Motor neuron (in vitro differentiated cells): Measurements from ENCODE around the gene EXOSC10. TPM values are rescaled to one million over a fixed set of nuclear protein-coding genes. Genes with fewer than 3 reads are reported as not detected.

Experiments used
- ATAC-seq, 8 experiments: fragments of 200-7000 bp; cut with Tn5 transposase; replicated peaks in 6 of 8; 2 replicates each; pipeline ENCODE4 v1.8.0; 2021; ENCODE audit warnings: mild to moderate bottlenecking in 8 of 8, moderate library complexity in 8 of 8
- H3K27ac ChIP-seq, 2 donors: fragments of 250-450 bp; sonication (Bioruptor Pico); 2 replicates each; pipeline ENCODE4 v1.9.0; 2021; ENCODE audit warnings: antibody characterized with exemption in 2 of 2, mild to moderate bottlenecking in 2 of 2, moderate library complexity in 1 of 2
- H3K4me1 ChIP-seq, 2 donors: fragments of 250-450 bp; sonication (Bioruptor Pico); replicated peaks in 1 of 2; 2 replicates each; pipeline ENCODE4 v1.6.1; 2021; ENCODE audit warnings: antibody characterized with exemption in 2 of 2, mild to moderate bottlenecking in 2 of 2, moderate library complexity in 1 of 2
- H3K4me3 ChIP-seq, 5 donors: fragments of 250-450 bp; sonication (Bioruptor Pico); 2 replicates each; pipeline ENCODE4 v1.9.0; 2021; ENCODE audit warnings: antibody characterized with exemption in 5 of 5, mild to moderate bottlenecking in 5 of 5, moderate library complexity in 4 of 5
- WGBS, 10 experiments: fragments of 450-650 bp; shearing (Covaris generic); methylation state at CpG; one replicate each; pipeline ENCODE4 v1.0.0; 2022; 5-methylcytosine and 5-hydroxymethylcytosine counted together
- in situ Hi-C, 9 experiments: fragments of 400-800 bp; cut with MboI; loops; one replicate each; pipeline ENCODE4 v1.15.0; 2021; ENCODE audit warnings: low sequenced_read_pairs in 9 of 9, low pct_unique_long_range_greater_than_20kb in 2 of 9; ENCODE audit not compliant: unreplicated experiment in 9 of 9
- total RNA-seq, 8 experiments: library from RNA; unstranded; fragments of 300-600 nt; gene quantifications; 2 replicates each; pipeline versions ENCODE4 v1.2.3 to v1.2.4, GENCODE V29; 2022

EXOSC10 gene
- total RNA-seq, result 10 to 100 TPM; 39.0 to 88.7 (median 57.9) TPM

DNA sequence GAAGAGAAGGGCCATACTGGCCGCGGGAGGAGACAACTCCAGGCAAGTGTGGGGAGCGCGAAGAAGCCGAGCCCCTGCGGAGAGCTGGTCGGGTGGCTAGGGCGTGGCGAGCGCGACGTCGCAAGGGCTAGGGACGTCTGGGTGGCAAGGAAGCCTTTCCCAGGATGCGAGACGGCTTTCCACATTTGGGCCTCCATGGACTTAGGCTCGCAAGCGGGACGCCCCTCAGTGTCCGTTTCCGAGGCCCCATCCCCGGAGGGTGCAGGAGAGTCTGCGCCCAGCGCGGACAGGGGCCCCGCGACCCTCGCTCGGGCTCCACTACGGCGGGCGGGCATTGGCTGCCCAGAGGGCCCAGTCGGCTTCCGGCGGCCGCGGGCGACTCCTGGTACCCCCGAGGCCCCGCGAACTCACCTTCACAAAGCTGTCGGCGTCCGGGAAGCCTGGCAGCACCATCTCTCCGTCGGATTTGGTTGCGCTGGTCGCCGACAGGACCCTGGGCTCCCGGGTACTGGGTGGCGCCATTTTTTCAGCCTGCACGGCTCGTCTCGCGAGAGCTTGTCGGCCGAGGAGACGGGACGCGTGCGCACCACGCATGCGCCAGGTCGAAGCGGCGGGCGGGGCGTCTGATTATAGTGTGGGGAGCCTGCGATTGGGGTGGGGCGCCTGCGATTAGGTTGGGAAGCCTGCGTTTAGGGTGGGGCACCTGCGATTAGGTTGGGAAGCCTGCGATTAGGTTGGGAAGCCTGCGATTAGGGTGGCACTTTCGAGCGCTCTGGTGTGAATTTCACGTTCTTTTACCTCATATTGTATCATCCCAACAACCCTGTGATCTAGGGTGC, at the start of gene EXOSC10:
TSS of gene EXOSC10 (minus strand) at position 560 of the 839 bp plus-strand sequence. CDS start at position 522, 38 bp downstream.
- Histone ChIP-seq H3K27ac (peak within 1 kb of the TSS; percentile 72 to 91), H3K4me3 (peak within 1 kb of the TSS; percentile 80 to 99 (median 92)), H3K4me1 (peaks cover 8 to 10% of the 10 kb centered on the region in 2 donors)
- 0 to 15% (median 2%) methylated on average over 2 to 48 of the region's 78 CpGs; no CpG with 5 or more reads in 2 of the 10 experiments for WGBS, 10 experiments
- in situ Hi-C loops, result loop anchor here in 1 of 9 experiments (25.0 kb wide), 1 partner anchor 113 kb away; no protein-coding TSS in a partner anchor
- ATAC-seq, result peak; percentile 93 to 98 (median 96)

DNA sequence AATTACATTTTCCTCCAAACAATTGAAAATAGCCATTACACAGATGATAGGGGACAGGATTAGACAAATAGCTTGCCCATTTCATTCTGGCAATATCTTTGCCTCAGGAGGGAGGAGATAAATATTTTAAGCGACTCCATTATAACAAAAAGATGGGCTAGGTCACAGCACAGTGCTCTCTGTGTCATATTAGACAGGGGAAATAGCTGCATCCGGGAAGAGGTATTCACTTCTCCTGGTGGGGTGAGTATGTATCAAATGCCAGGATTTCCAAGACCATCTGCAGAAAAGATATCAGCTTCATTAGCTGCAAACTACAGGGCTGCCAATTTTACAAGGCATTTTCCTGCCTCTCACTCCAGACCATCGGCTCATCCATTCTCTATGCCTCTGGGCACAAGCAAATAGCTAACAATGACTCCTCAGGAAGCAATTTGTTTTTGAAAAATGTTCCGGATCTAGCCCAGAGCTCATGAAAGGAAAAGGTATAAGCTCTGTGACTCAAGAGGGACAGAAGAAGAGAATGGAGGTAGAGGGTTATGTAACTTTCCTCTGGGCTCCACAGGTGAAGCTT, 47.6 kb upstream of the EXOSC10 start:
- H3K27ac ChIP-seq, result no peak overlapping the region
- H3K4me1 ChIP-seq, result no peaks in the 10 kb centered on the region
- no peak for ATAC-seq
- WGBS, 10 experiments, result 33 to 89% (median 71%) methylated on average over 1 to 4 of the region's 4 CpGs; no CpG with 5 or more reads in 1 of the 10 experiments
- no peak overlapping the region for H3K4me3 ChIP-seq
- in situ Hi-C loops, result loop anchor here in 1 of 9 experiments (25.0 kb wide), 1 partner anchor 90 kb away; no protein-coding TSS in a partner anchor

DNA sequence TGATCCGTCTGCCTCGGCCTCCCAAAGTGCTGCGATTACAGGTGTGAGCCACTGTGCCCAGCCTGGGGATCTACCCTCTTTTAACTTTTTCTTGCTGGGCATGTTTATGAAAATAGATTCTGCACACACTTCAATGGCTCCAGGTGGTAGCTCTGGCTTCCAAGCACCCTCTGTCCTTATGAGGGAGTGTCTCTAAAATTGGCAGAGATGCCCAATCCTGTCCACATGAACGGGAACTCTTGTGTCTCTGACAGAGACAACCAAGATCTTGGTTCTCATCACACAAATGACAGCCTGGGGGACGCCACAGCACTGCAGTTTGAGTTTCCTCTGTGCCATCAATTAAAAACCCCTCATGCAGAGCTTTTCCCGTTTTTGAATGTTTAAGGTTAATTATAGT, 46.1 kb upstream of the EXOSC10 start:
- H3K4me3 ChIP-seq, result no peak overlapping the region
- WGBS, 10 experiments, result 43 to 100% (median 94%) methylated on average over 1 to 6 of the region's 6 CpGs; no CpG with 5 or more reads in 2 of the 10 experiments
- no peak overlapping the region for H3K27ac ChIP-seq
- ATAC-seq, result no peak
- in situ Hi-C loops, result loop anchor here in 1 of 9 experiments (25.0 kb wide), 1 partner anchor 92 kb away; no protein-coding TSS in a partner anchor
- no peaks in the 10 kb centered on the region for H3K4me1 ChIP-seq

DNA sequence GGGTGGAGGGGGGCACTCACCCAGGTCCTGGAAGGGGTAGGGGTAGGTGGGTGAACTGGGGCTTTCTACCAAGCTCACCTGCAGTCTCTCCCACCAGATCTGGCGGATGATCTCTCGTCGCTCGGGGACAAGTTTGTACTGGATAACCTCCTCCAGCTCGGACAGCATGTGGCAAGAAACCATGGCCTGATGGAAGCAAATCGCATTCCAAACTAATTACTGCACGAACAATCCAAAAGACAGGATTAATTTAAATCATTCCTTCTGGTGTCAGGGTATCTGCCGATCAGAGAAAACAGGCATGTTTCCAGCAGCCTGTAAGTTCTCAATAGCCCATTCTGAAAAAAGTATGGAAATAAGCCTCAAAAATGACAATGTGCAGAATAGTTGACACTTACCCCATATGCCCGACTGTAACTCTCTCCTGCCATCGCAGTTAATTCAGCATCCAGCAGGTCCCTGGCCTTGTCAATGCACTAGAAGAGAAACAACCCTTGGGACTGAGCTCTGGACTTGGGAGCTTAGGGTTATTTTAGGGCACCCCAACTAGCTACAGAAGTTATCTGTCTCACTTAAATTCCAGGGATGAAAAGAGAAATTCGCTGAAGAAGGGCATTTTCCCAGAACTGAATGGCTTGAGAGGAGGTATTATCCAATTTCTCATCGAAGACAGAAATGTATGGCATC, 45.0 kb upstream of the EXOSC10 start:
- WGBS, 10 experiments, result 0 to 98% (median 60%) methylated on average over 1 to 12 of the region's 12 CpGs; no CpG with 5 or more reads in 1 of the 10 experiments
- Histone ChIP-seq H3K4me1 (no peaks in the 10 kb centered on the region), H3K27ac (no peak overlapping the region), H3K4me3 (no peak overlapping the region)
- in situ Hi-C loops, result loop anchor here in 1 of 9 experiments (25.0 kb wide), 1 partner anchor 93 kb away; no protein-coding TSS in a partner anchor
- no peak for ATAC-seq

DNA sequence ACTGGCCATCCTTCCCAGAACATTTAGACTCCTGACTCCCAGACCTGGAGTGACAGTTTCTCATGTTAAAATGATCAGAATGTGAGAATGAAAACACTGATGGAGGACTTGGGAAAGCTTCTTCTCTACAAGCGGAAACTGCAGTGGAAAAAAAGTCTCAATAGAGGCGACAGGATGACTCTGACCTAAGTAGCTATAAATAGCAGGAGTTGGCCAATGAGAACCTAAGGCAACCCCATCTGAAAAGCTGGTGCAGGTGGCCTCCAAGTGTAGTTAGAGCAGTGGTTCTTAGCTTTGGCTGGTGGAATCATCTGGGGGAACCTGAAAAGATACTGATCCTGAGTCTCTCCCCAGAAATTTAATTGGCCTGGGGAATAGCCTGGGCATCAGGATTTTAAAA, 44.2 kb upstream of the EXOSC10 start:
- in situ Hi-C loops, result loop anchor here in 1 of 9 experiments (25.0 kb wide), 1 partner anchor 93 kb away; no protein-coding TSS in a partner anchor
- ATAC-seq, result no peak
- 86 to 100% (median 92%) methylated on average over 2 of the region's 2 CpGs; no CpG with 5 or more reads in 4 of the 10 experiments for WGBS, 10 experiments
- Histone ChIP-seq H3K4me1 (no peaks in the 10 kb centered on the region), H3K27ac (no peak overlapping the region), H3K4me3 (no peak overlapping the region)

DNA sequence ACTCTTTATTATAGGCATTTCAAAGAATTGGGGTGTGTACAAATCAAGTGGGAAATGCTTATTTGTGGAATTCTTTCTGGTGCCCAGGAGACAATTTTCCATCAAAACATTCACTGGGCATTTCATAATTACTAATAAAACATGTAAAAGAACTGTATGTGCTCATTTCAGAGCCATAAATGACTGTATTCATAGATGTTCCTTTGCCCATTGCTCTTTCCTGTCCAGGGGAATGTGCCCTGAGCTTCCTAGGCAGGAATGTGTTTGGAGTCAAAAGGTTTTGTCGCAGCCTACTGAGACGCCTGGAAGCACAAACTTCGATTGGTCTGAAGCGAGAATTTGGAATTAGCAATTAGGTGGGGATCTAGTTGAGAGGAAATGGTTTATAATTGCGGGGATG, 43.7 kb upstream of the EXOSC10 start:
- H3K4me3 ChIP-seq, result no peak overlapping the region
- H3K27ac ChIP-seq, result no peak overlapping the region
- in situ Hi-C loops, result loop anchor here in 1 of 9 experiments (25.0 kb wide), 1 partner anchor 94 kb away; no protein-coding TSS in a partner anchor
- H3K4me1 ChIP-seq, result no peaks in the 10 kb centered on the region
- ATAC-seq, result no peak
- WGBS, 10 experiments, result 83 to 100% (median 96%) methylated on average over 1 to 5 of the region's 5 CpGs; no CpG with 5 or more reads in 1 of the 10 experiments

DNA sequence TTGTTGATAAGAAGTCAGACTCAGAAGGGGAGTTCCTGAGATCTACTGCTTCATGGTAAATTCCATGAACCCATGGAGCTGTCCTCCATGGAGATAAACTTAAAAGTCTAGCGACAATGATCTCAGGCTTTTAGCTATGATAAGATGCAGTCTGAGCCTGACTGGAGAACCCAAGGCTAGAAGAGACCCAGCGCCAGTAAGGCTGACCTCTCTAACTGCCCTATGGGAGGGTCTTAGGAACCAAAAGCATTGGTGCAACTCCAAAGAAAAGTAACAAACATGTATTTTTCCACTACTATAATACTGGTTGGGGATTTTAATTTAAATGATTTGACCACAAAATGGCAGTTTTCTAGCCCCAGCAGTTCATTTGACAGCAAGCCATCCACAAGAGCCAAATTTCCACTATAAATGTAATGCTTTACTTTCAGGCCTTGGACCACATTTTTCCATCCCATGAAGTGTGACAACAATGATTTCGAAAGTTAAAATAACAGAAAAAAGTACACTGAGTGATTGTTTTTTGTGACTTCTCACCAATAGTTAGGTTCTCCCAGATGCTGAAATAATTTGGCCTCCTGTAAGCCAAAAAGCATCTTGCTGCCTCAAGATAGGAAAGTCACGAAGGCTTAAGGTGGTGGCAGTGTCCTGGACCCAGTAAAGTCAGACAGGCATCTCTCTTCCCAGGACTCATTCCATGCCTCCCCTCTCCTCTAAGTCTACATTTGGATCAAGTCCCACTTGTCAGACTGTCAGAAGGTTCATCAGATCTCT, 43.1 kb upstream of the EXOSC10 start:
- in situ Hi-C loops, result loop anchor here in 1 of 9 experiments (25.0 kb wide), 1 partner anchor 94 kb away; no protein-coding TSS in a partner anchor
- WGBS, 10 experiments, result 84 to 100% (median 100%) methylated on average over 1 to 4 of the region's 4 CpGs; no CpG with 5 or more reads in 3 of the 10 experiments
- no peak overlapping the region for H3K27ac ChIP-seq
- H3K4me3 ChIP-seq, result no peak overlapping the region
- ATAC-seq, result no peak
- no peaks in the 10 kb centered on the region for H3K4me1 ChIP-seq

DNA sequence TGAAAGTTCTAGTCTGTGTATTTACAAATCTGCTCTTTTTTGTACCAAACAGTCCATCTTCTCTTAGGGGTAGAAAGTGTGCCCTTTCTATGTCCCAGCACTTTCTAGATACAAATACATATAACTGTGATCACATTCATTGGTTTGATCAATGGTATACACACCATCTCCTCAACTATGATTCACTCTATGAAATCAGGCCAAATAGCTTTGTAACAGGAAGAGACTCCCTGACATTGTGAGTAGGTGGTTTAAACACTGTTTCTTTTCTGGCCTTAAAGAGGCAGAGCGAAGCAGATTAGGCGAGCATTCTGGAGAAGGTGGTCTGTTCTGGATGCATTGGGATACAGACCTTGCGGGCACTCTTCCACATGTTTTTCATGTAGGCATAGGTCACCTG, 39.3 kb upstream of the EXOSC10 start:
- no peaks in the 10 kb centered on the region for H3K4me1 ChIP-seq
- 67 to 100% (median 86%) methylated on average over 1 to 3 of the region's 3 CpGs; no CpG with 5 or more reads in 3 of the 10 experiments for WGBS, 10 experiments
- no peak overlapping the region for H3K4me3 ChIP-seq
- in situ Hi-C loops, result loop anchor here in 1 of 9 experiments (25.0 kb wide), 1 partner anchor 98 kb away; no protein-coding TSS in a partner anchor
- no peak for ATAC-seq
- no peak overlapping the region for H3K27ac ChIP-seq

DNA sequence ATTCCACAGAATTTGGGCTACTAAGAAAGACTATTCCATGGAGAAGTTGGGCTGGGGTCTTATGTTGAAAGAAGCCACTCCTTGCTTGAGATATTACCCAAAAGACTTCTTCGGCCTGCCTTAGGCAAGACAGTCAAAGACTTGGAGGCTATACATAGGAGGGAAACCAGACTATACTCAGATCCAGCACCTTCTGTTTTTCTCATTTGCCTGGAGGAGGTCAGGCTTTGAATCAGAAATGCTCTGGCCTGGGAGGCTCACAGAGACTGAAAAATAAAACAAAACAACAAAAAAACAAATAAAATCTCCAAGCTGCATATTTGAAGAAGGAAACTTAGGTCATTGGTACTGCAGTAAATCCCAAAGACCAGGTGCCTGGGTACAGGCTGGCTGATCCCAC, 38.4 kb upstream of the EXOSC10 start:
- Histone ChIP-seq H3K27ac (no peak overlapping the region), H3K4me1 (no peaks in the 10 kb centered on the region), H3K4me3 (no peak overlapping the region)
- 80 to 100% (median 100%) methylated on average over 1 of the region's 1 CpG; no CpG with 5 or more reads in 5 of the 10 experiments for WGBS, 10 experiments
- in situ Hi-C loops, result loop anchor here in 1 of 9 experiments (25.0 kb wide), 1 partner anchor 99 kb away; no protein-coding TSS in a partner anchor
- no peak for ATAC-seq

DNA sequence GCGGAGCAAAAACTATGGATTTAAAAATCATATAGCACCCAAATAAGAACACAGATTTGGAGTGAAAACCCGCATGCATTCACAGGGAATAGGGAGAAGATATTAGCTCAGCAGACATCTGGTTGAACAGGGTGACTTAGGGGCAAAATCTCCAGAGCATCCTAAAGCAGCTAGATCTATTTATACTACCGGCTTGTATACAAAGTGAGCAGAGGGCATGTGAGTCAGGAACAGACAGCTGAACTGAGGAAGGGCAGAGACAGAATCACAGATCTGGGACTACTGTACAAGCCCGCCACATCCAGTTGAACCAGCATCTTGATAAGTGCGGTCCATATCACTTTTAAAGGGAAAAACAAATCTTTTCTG, 35.2 kb upstream of the EXOSC10 start:
- Histone ChIP-seq H3K4me3 (no peak overlapping the region), H3K4me1 (no peaks in the 10 kb centered on the region), H3K27ac (no peak overlapping the region)
- in situ Hi-C loops, result loop anchor here in 1 of 9 experiments (25.0 kb wide), 1 partner anchor 102 kb away; no protein-coding TSS in a partner anchor
- WGBS, 10 experiments, result 36 to 100% (median 95%) methylated on average over 2 to 5 of the region's 5 CpGs
- no peak for ATAC-seq

DNA sequence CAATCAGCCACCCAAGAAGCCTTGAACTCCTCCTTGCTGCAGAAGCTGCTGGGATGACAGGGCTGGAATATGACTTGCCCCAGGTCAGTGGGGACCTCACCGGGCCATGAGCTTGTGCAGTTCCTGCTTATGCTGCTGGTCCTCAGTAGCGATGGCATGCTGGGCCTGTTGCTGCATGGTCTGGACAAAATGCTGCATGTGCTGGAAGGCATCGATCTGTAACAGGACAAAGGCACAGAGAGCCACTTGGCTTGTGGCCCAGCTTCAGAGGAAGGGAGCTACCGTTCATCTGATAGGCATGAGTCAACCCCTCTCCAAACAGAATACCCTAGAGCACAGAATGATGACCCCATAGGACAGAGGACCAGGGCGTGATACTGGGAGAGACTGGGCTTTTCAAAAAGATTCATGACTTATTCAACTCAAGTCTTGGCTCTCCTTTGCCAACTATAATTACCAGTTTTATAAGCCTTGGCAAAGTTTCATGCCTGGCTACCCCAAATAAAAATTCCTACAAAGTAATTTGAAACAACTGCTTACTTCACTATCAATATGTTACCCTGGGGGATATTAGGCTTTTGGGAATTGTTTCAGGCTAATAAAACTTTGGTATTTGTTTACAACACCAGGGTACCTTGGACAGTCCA, 34.7 kb upstream of the EXOSC10 start:
- Histone ChIP-seq H3K4me1 (no peaks in the 10 kb centered on the region), H3K27ac (no peak overlapping the region), H3K4me3 (no peak overlapping the region)
- 22 to 97% (median 85%) methylated on average over 2 to 5 of the region's 5 CpGs; no CpG with 5 or more reads in 4 of the 10 experiments for WGBS, 10 experiments
- in situ Hi-C loops, result loop anchor here in 1 of 9 experiments (25.0 kb wide), 1 partner anchor 103 kb away; no protein-coding TSS in a partner anchor
- peak in 3 of 8 experiments; percentile 32 to 90 (median 83) for ATAC-seq
